Measurements from ENCODE around the gene ADD1. TPM values are rescaled to one million over a fixed set of nuclear protein-coding genes. Genes with fewer than 3 reads are reported as not detected.

The ADD1 gene
- total and polyA plus RNA-seq, 2 of the 13 experiments (the other 11 are each of a cell fraction or from before 2014, with no cell fraction given): 73.9 to 122 TPM

GRCh38 chr4:2861631-2862436, 18.2 kb downstream of the ADD1 start:
- Histone ChIP-seq H3K4me3 (replicated peaks in 1 of 3; ENCODE audit: insufficient read depth in 1 of 3, low read depth in 2 of 3, low read length in 3 of 3) (no peak overlapping the region), H3K4me2 (ENCODE audit: low read depth, low read length) (peak overlapping the region; percentile 58), H4K20me1 (ENCODE audit: insufficient read depth, low read length) (peaks cover 36% of the 10 kb centered on the region), H3K27me3 (ENCODE audit: control insufficient read depth in 1 of 2, insufficient read depth in 2 of 2, low read length in 2 of 2) (no peaks in the 10 kb centered on the region), H3K9ac (ENCODE audit: insufficient read depth, low read depth, low read length) (no peak overlapping the region; the same call in 1 of the 2 replicates), H3K27ac (ENCODE audit: extremely low read length, insufficient read depth, low read length) (peak overlapping the region; percentile 63), H3K79me2 (ENCODE audit: insufficient read depth, low read length) (peaks cover 94% of the 10 kb centered on the region), H3K36me3 (replicated peaks in 1 of 2; ENCODE audit: control insufficient read depth in 1 of 2, insufficient read depth in 2 of 2, low read length in 2 of 2) (no peaks in the 10 kb centered on the region), H3K9me3 (ENCODE audit: low read length) (no peaks in the 10 kb centered on the region), H3K4me1 (ENCODE audit: insufficient read depth, low read length) (peaks cover 98% of the 10 kb centered on the region), H2AFZ (ENCODE audit: low read length) (no peak overlapping the region)
- TF ChIP-seq ZMYM2 (CRISPR knock-in tag; IDR thresholded peaks at IDR 0.05) (no peak), ZNF720 (CRISPR knock-in tag; IDR thresholded peaks at IDR 0.05) (no peak), ZBTB7B (CRISPR knock-in tag; IDR thresholded peaks at IDR 0.05) (no peak), KDM6A (CRISPR knock-in tag; IDR thresholded peaks at IDR 0.05; ENCODE audit: low read depth) (no peak), SOX13 (IDR thresholded peaks at IDR 0.05) (no peak), SOX13 (CRISPR knock-in tag; conservative IDR thresholded peaks at IDR 0.05 in 1 of 2, IDR thresholded peaks at IDR 0.05 in 1 of 2) (no peak), ZZZ3 (CRISPR knock-in tag; IDR thresholded peaks at IDR 0.05; ENCODE audit: borderline replicate concordance) (no peak), XRCC5 (optimal IDR thresholded peaks at IDR 0.05; ENCODE audit: low read length) (no peak), MXD4 (CRISPR knock-in tag; IDR thresholded peaks at IDR 0.05) (no peak), THAP8 (CRISPR knock-in tag; IDR thresholded peaks at IDR 0.05; ENCODE audit: borderline replicate concordance) (no peak)
- CTCF ChIA-PET (ENCODE audit: low intra/inter-chr PET ratio, low total read pairs): no interaction called here
- FAIRE-seq (no peak), ATAC-seq (no peak), DNase-seq (ENCODE audit: low spot score) (no peak)
- intact Hi-C loops (cut with micrococcal nuclease; ENCODE audit: unreplicated experiment) (loop anchor here (2.0 to 10.0 kb wide), 4 partner anchors 17 to 107 kb away; partner anchors contain the start of gene TNIP2), in situ Hi-C loops (cut with HindIII; ENCODE audit: extremely low pct_ligation_motif_present, low pct_unique_long_range_greater_than_20kb) (no loop called here)
- no TSS peak for BruUV-seq (replicated peaks)
- POLR2A ChIA-PET: interaction anchor here (0.7 kb wide), 1 partner anchor 17 kb away, joined by 3 read pairs; no protein-coding TSS in a partner anchor
- WGBS (ENCODE audit: low lambda C conversion rate): 95% methylated on average over 4 of the region's 4 CpGs
